ENCODE results near the gene ZFP3. TPM values are rescaled to one million over a fixed set of nuclear protein-coding genes. Genes with fewer than 3 reads are reported as not detected.
"Not testable (repeated sequence)": the region's sequence is repeated elsewhere in the genome, so short reads cannot be mapped to it uniquely, and the experiment has no call there.

Gene ZFP3
- total RNA-seq, 2 experiments from 2014 or later, result 0.62 to 0.83 TPM

GRCh38 chr17:5044630-5045029 is 33.6 kb upstream of the ZFP3 start:
- Mint-ChIP-seq H3K27ac (no peak overlapping the region), H3K4me1 (ENCODE audit: low read depth) (peaks cover 54% of the 10 kb centered on the region), H3K9me3 (no peaks in the 10 kb centered on the region), H3K36me3 (ENCODE audit: low read depth) (no peaks in the 10 kb centered on the region), H3K4me3 (no peak overlapping the region), H3K27me3 (ENCODE audit: low read depth) (no peaks in the 10 kb centered on the region)
- CTCF ChIA-PET, result interaction anchor here (0.5 to 3.3 kb wide), 2 partner anchors 17 to 18 kb away, joined by 4 to 14 read pairs; no protein-coding TSS in a partner anchor
- DNase-seq, result no peak
- intact Hi-C loops (cut with micrococcal nuclease), result no loop called here

DNA sequence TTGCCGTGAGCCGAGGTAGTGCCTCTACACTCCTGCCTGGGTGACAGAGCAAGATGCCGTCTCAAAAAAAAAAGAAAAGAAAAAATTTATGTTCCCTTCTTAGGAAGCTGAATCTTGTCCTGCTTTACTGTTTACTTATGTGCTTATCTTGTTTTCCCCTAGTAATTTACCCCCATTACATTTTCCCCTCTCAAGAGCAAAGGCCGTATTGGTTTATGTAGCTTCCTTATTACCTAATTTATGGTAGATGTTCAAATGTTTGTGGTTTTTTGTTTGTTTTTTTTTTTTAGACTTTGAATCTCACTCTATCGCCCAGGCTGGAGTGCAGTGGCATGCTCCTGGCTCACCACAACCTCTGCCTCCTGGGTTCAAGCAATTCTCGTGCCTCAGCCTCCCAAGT is 32.8 kb upstream of the ZFP3 start:
- H3K9me3 Mint-ChIP-seq, result no peaks in the 10 kb centered on the region
- CTCF ChIA-PET, result interaction anchor here (0.6 to 3.3 kb wide), 5 partner anchors 9 to 87 kb away, joined by 3 to 14 read pairs (median 3); no protein-coding TSS in a partner anchor
- intact Hi-C loops (cut with micrococcal nuclease), result no loop called here
- peaks cover 57% of the 10 kb centered on the region for H3K4me1 Mint-ChIP-seq (ENCODE audit: low read depth)
- H3K36me3 Mint-ChIP-seq (ENCODE audit: low read depth), result no peaks in the 10 kb centered on the region
- no peak for DNase-seq
- H3K4me3 Mint-ChIP-seq, result no peak overlapping the region
- no peak overlapping the region for H3K27ac Mint-ChIP-seq
- no peaks in the 10 kb centered on the region for H3K27me3 Mint-ChIP-seq (ENCODE audit: low read depth)

DNA sequence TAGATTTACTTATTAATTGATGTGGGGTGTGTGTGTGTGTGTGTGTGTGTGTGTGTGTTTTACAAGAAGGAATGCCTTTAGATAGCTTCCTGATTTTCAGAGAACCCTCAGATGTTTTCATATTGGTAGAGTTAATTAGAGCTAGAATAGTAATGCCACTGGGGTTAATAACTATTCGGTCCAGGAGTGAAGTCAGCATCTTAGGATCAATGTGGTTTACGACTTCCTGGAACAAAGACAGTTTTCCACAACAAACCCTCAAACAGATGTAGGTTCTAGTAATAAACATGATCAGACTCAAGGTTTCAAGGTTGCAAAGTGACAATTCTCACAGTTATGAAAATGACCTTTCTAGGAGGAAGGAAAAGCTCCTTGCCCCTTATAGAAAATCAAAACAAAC is 30.8 kb upstream of the ZFP3 start:
- Mint-ChIP-seq H3K4me1 (ENCODE audit: low read depth) (peaks cover 51% of the 10 kb centered on the region), H3K9me3 (no peaks in the 10 kb centered on the region), H3K27me3 (ENCODE audit: low read depth) (no peaks in the 10 kb centered on the region), H3K4me3 (no peak overlapping the region), H3K27ac (peak overlapping the region; percentile 50), H3K36me3 (ENCODE audit: low read depth) (no peaks in the 10 kb centered on the region)
- no peak for DNase-seq
- CTCF ChIA-PET, result interaction anchor here (0.6 to 1.2 kb wide), 4 partner anchors 9 to 19 kb away, joined by 3 to 5 read pairs (median 4); no protein-coding TSS in a partner anchor
- intact Hi-C loops (cut with micrococcal nuclease), result no loop called here

- CTCF ChIA-PET, result interaction anchor here (0.6 to 1.7 kb wide), 6 partner anchors 17 to 253 kb away, joined by 3 to 5 read pairs (median 4); partner anchors contain the start of gene PSMB6
- Mint-ChIP-seq H3K4me1 (ENCODE audit: low read depth) (peaks cover 43% of the 10 kb centered on the region), H3K9me3 (no peaks in the 10 kb centered on the region), H3K4me3 (no peak overlapping the region), H3K36me3 (ENCODE audit: low read depth) (no peaks in the 10 kb centered on the region), H3K27me3 (ENCODE audit: low read depth) (no peaks in the 10 kb centered on the region), H3K27ac (peak overlapping the region; percentile 2)
- peak; percentile 74 for DNase-seq
- intact Hi-C loops (cut with micrococcal nuclease), result no loop called here
Measured at GRCh38 chr17:5049314-5049841, 28.9 kb upstream of the ZFP3 start.

GRCh38 chr17:5050278-5050677 is 28.0 kb upstream of the ZFP3 start:
- peaks cover 34% of the 10 kb centered on the region for H3K4me1 Mint-ChIP-seq (ENCODE audit: low read depth)
- no peak overlapping the region for H3K4me3 Mint-ChIP-seq
- no peaks in the 10 kb centered on the region for H3K36me3 Mint-ChIP-seq (ENCODE audit: low read depth)
- H3K27ac Mint-ChIP-seq, result no peak overlapping the region
- DNase-seq, result no peak
- no peaks in the 10 kb centered on the region for H3K27me3 Mint-ChIP-seq (ENCODE audit: low read depth)
- CTCF ChIA-PET, result interaction anchor here (0.7 to 2.1 kb wide), 3 partner anchors 12 to 254 kb away, joined by 3 to 8 read pairs (median 4); partner anchors contain the start of gene PSMB6
- H3K9me3 Mint-ChIP-seq, result no peaks in the 10 kb centered on the region
- intact Hi-C loops (cut with micrococcal nuclease), result no loop called here

DNA sequence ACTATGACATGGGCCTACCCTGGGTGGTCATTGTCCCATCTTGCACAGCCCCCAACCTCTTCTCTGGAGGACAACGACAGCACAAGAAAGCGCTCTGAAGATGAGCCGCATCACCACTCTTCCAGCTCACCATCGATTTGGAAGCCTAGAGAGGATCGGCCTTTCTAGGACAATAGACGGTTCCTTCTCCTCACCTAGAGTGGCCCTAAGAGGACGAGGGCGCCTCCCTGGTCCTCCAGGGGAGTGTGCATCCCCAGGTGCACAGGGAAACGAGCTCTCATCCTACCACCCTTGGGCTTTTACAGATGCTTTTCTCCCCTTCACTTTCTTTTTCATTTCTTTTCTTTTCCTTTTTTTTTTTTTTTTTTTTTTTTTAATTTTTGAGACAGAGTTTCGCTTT is 22.7 kb upstream of the ZFP3 start:
- H3K4me1 Mint-ChIP-seq (ENCODE audit: low read depth), result no peaks in the 10 kb centered on the region
- intact Hi-C loops (cut with micrococcal nuclease), result no loop called here
- no peak for DNase-seq
- CTCF ChIA-PET, result interaction anchor here (1.2 kb wide), 1 partner anchor 25 kb away, joined by 3 read pairs; no protein-coding TSS in a partner anchor
- H3K4me3 Mint-ChIP-seq, result no peak overlapping the region
- no peak overlapping the region for H3K27ac Mint-ChIP-seq
- no peaks in the 10 kb centered on the region for H3K36me3 Mint-ChIP-seq (ENCODE audit: low read depth)
- H3K27me3 Mint-ChIP-seq (ENCODE audit: low read depth), result no peaks in the 10 kb centered on the region
- H3K9me3 Mint-ChIP-seq, result no peaks in the 10 kb centered on the region

GRCh38 chr17:5065227-5065744 is 13.0 kb upstream of the ZFP3 start:
- CTCF ChIA-PET, result interaction anchor here (1.2 to 5.0 kb wide), 2 partner anchors 35 to 156 kb away, joined by 3 to 58 read pairs; no protein-coding TSS in a partner anchor
- intact Hi-C loops (cut with micrococcal nuclease), result no loop called here

GRCh38 chr17:5068236-5068635 is 10.0 kb upstream of the ZFP3 start:
- CTCF ChIA-PET, result interaction anchor here (0.6 to 1.0 kb wide), 2 partner anchors 34 to 37 kb away, joined by 3 to 4 read pairs; no protein-coding TSS in a partner anchor
- DNase-seq, result no peak
- Mint-ChIP-seq H3K9me3 (no peaks in the 10 kb centered on the region), H3K27ac (no peak overlapping the region), H3K4me1 (ENCODE audit: low read depth) (no peaks in the 10 kb centered on the region), H3K4me3 (no peak overlapping the region), H3K36me3 (ENCODE audit: low read depth) (no peaks in the 10 kb centered on the region), H3K27me3 (ENCODE audit: low read depth) (no peaks in the 10 kb centered on the region)
- intact Hi-C loops (cut with micrococcal nuclease), result no loop called here

More at GRCh38 chr17:5065227-5065744, 13.0 kb upstream of the ZFP3 start:
- Mint-ChIP-seq H3K36me3 (ENCODE audit: low read depth) (no peaks in the 10 kb centered on the region), H3K27me3 (ENCODE audit: low read depth) (no peaks in the 10 kb centered on the region), H3K4me3 (no peak overlapping the region), H3K27ac (no peak overlapping the region), H3K9me3 (no peaks in the 10 kb centered on the region), H3K4me1 (ENCODE audit: low read depth) (no peaks in the 10 kb centered on the region)
- no peak for DNase-seq

DNA sequence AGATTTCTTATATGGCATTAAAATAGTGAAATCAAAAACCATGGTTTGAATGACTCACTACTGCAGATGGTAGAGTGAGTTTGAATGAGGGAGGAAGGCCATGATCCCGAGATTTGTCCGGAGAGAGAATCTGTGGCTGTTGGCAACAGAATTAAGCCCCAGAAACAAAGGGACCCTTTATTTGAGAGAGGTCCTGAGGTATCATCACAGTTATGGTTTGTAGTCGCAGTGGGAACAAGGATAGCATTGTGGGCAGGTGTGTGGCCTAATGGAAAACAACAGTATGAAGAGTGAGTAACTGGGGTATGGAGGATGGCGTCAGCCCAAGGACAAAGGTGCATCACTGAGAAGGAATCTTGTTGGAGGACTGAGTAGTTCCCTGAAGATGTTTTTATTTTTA is 8.5 kb upstream of the ZFP3 start:
- CTCF ChIA-PET, result interaction anchor here (0.6 kb wide), 1 partner anchor 24 kb away, joined by 3 read pairs; no protein-coding TSS in a partner anchor
- intact Hi-C loops (cut with micrococcal nuclease), result no loop called here
- H3K27me3 Mint-ChIP-seq (ENCODE audit: low read depth), result no peaks in the 10 kb centered on the region

GRCh38 chr17:5075472-5075871 is 2.8 kb upstream of the ZFP3 start:
- H3K9me3 Mint-ChIP-seq; H3K36me3 Mint-ChIP-seq (ENCODE audit: low read depth); H3K4me3 Mint-ChIP-seq; DNase-seq; H3K27ac Mint-ChIP-seq; H3K27me3 Mint-ChIP-seq (ENCODE audit: low read depth): not testable (repeated sequence)
- CTCF ChIA-PET, result interaction anchor here (0.7 to 1.0 kb wide), 2 partner anchors 96 to 187 kb away, joined by 3 to 6 read pairs; no protein-coding TSS in a partner anchor
- peaks cover 18% of the 10 kb centered on the region for H3K4me1 Mint-ChIP-seq (ENCODE audit: low read depth)
- intact Hi-C loops (cut with micrococcal nuclease), result loop anchor here (5.0 kb wide), 1 partner anchor 117 kb away; the partner anchor contains the start of gene ZNF594

More for the DNA sequence above, 8.5 kb upstream of the ZFP3 start:
- H3K4me3 Mint-ChIP-seq, result no peak overlapping the region
- H3K27ac Mint-ChIP-seq, result no peak overlapping the region
- no peaks in the 10 kb centered on the region for H3K9me3 Mint-ChIP-seq
- DNase-seq, result no peak
- H3K36me3 Mint-ChIP-seq (ENCODE audit: low read depth), result no peaks in the 10 kb centered on the region
- no peaks in the 10 kb centered on the region for H3K4me1 Mint-ChIP-seq (ENCODE audit: low read depth)

DNA sequence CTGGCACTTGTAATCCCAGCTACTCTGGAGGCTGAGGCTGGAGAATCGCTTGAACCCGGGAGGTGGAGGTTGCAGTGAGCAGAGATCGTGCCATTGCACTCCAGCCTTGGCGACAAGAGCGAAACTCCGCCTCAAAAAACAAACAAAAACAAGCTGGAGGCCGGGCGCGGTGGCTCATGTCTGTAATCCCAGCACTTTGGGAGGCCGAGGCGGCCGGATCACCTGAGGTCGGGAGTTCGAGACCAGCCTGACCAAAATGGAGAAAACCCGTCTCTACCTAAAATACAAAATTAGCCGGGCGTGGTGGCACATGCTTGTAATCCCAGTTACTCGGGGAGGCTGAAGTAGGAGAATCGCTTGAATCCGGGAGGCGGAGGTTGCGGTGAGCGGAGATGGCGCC is 992 bp upstream of the ZFP3 start:
- Mint-ChIP-seq H3K4me3 (peak overlapping the region; percentile 89), H3K4me1 (ENCODE audit: low read depth) (peaks cover 22% of the 10 kb centered on the region)
- H3K27ac Mint-ChIP-seq; H3K27me3 Mint-ChIP-seq (ENCODE audit: low read depth); DNase-seq; H3K9me3 Mint-ChIP-seq; H3K36me3 Mint-ChIP-seq (ENCODE audit: low read depth): not testable (repeated sequence)
- intact Hi-C loops (cut with micrococcal nuclease), result loop anchor here (5.0 kb wide), 1 partner anchor 115 kb away; the partner anchor contains the start of gene ZNF594
- CTCF ChIA-PET, result interaction anchor here (0.6 to 1.0 kb wide), 2 partner anchors 15 to 151 kb away, joined by 3 read pairs; no protein-coding TSS in a partner anchor

GRCh38 chr17:5077781-5078105 is 524 bp upstream of the ZFP3 start:
- intact Hi-C loops (cut with micrococcal nuclease), result loop anchor here (2.0 to 5.0 kb wide), 2 partner anchors 33 to 115 kb away; partner anchors contain the start of genes ZNF232 and ZNF594
- H3K27me3 Mint-ChIP-seq (ENCODE audit: low read depth), result no peaks in the 10 kb centered on the region

More at GRCh38 chr17:5077781-5078105, 524 bp upstream of the ZFP3 start:
- peaks cover 22% of the 10 kb centered on the region for H3K4me1 Mint-ChIP-seq (ENCODE audit: low read depth)
- peak overlapping the region; percentile 89 for H3K4me3 Mint-ChIP-seq
- CTCF ChIA-PET, result interaction anchor here (0.6 to 1.1 kb wide), 3 partner anchors 15 to 151 kb away, joined by 3 to 4 read pairs (median 3); partner anchors contain the start of gene ZNF594
- peaks cover under 1% of the 10 kb centered on the region for H3K9me3 Mint-ChIP-seq
- H3K27ac Mint-ChIP-seq, result peak overlapping the region; percentile 85
- H3K36me3 Mint-ChIP-seq (ENCODE audit: low read depth), result peaks cover 8% of the 10 kb centered on the region
- no peak for DNase-seq
